Pulmonary artery endothelial cell (primary cell): ENCODE results near the gene TMEM212. TPM values are rescaled to one million over a fixed set of nuclear protein-coding genes. Genes with fewer than 3 reads are reported as not detected.
"Not testable (repeated sequence)": the region's sequence is repeated elsewhere in the genome, so short reads cannot be mapped to it uniquely, and the experiment has no call there.

Source experiments
- DNase-seq: peaks from one replicate; pipeline ENCODE4 v3.0.0-alpha.2; 2011; ENCODE audit warnings: low read depth, low spot score
- total RNA-seq: library from RNA; depleted of rRNA; stranded (reverse); fragments of >200 nt; gene quantifications from 2 replicates; pipeline ENCODE4 v1.2.3, GENCODE V29; 2014

The TMEM212 gene
- total RNA-seq, 1 donor from 2014 or later, result not detected

DNA sequence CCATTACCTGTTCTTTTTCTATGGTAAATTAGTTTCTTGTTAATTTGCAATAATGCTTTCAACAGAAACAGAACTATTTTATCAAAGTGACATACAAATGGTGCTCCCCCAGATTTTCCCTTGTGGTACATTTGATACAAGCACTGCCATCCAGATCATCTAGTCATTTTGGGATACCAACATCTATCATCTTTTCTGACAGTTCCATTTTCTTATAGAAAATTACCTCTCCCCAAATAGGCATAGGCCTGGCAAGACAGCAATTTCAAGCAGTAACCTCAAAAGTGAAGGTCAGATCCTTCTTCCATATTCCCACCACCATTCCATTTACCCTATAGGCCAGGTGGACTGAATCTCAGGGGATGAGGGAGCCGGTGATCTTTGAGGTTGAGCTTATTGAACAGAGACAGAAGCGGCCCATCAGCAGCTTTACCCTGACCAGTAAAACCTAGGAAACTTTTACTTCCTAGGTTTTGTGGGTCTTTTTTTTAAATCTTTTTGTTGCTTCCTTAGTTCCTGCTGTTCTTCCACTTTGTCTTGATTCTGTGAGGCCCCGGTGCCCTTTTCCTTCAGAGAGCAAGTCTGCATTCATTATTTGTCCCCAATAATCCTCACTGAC lies 29.8 kb upstream of the TMEM212 start:
- DNase-seq, result no peak

DNA sequence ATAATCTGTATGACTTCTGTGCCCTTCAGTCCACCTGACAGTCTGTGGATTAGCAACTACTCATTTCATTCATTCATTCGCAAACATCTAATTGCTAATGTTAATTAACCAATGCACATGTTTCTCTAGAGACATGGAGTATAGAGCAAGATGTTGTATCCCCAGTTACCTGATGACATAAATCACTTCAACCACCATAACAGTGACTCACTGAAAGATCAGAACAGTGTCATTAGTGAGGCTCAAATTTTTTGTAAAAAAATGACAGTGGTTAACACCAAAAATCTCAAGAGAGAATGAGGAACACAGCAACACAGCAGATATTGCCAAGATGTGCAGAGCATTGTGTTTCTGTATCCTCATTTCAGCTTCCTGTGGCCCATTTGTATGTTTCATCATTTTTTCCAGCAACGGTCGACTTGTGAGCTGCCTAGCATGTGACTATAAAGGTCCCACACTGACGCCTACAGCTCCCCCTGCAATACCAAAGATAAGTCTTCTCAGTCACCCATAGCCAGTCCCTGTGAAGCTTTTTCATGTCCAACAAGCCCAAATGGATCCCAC lies 29.2 kb upstream of the TMEM212 start:
- no peak for DNase-seq

DNA sequence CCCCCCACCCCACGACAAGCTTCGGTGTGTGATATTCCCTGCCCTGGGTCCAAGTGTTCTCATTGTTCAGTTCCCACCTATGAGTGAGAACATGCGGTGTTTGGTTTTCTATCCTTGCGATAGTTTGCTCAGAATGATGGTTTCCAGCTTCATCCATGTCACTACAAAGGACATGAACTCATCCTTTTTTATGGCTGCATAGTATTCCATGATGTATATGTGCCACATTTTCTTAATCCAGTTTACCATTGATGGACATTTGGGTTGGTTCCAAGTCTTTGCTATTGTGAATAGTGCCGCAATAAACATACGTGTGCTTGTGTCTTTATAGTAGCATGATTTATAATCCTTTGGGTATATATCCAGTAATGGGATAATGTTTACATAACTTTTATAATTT lies 28.5 kb upstream of the TMEM212 start:
- not testable (repeated sequence) for DNase-seq

DNA sequence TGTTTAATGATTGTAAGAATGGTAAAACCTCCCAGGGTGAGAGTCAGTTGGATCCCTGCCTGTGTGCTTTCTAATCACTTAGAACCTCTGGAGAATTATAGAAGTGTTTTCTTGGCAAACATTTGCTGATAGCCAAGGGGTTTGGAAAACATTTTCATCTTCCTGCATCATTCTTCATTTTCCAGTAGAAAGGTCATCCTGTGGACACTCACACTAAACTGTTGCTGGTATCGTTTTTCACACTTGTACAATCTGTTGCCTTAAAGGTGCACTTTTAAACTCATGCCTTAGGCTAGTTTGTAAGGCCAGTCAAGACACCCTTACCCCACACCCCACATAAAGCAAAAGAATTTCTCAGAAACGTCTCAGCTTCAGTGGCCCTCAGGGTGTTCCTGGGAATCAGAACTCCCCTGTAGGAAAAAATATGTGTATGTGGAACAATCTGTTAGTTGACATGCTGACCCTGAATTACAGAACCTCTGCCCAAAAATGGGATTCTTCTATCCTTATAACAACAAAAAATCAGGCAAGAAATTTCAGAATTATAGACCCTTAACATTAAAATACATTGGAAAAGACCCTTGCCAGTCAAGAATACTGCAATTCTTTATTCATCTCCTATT lies 27.1 kb upstream of the TMEM212 start:
- no peak for DNase-seq

DNA sequence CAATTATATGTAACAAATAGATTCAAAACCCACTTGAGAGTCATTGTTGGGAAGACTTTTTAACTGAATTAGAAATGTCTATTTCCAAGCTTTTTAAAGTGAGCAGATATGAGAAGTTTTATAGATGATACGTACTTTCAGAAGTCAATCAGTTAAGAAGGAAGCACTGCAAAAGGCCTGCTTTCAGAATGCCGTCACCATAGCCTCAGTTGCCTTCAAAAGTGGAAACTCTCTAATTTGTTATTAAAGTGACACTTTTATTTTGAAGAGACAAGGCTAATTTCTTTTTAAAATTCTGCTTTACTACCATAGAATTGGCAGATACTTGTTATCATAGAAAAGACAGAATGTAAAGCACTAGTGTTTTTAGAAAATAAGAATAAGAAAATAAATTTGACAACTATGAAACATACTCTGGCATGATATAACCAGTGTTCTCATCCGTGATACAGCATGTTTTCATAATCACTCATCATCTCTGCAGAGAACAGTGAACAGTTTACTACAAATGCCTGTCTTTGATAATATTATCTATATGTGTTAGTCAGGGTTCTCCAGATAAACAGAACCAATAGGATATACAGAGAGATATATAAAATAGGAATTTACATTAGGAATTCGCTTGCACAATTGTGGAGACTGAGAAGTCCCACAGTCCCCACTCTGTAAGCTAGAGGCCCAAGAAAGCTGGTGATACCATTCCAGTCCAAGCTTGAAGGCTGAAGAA lies 25.9 kb upstream of the TMEM212 start:
- DNase-seq, result no peak

DNA sequence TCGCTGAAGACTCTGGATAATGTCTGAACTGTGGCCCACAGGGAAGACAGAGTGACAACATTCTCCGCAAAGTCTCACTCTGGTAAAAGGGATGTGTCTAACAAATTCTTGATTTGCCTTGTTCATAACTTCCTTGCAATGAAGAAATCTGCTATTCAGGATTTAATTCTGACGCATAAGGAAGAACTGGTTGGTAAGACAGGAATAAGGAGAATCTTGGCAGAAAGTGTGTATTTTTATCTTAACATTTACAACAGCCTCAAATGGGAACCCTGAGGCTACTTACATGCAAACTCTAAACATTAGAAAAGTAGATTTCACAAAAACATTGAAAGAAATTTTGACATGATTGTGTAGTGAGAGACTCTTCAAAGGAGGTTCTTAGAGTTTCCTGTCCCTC lies 22.1 kb upstream of the TMEM212 start:
- no peak for DNase-seq

DNA sequence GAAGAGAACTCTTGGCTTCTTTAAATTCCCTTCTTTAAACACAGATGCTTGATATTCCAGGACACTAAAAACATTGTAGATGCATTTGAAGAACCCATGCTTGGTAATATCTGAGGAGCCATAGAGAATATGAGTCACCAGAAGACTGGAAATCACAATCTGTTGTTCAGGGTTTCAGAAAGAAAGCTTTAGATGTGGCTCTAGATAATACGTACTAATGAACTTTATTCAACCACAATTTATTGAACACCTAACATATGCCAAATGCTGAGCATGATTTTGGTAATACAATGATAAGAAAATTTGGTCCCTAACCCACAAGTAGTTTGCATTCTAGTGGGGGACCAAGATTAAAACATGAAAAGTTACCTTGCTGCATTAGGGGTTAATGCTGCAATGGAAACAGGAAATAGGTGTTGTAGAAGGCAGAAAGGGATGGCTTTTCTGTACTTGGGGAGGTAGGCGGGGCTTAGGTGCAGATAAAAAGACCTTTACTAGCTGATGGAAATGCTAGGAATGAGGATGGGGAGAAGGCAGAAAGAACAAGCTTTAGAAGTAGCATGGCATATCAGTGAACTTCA lies 21.3 kb upstream of the TMEM212 start:
- no peak for DNase-seq

DNA sequence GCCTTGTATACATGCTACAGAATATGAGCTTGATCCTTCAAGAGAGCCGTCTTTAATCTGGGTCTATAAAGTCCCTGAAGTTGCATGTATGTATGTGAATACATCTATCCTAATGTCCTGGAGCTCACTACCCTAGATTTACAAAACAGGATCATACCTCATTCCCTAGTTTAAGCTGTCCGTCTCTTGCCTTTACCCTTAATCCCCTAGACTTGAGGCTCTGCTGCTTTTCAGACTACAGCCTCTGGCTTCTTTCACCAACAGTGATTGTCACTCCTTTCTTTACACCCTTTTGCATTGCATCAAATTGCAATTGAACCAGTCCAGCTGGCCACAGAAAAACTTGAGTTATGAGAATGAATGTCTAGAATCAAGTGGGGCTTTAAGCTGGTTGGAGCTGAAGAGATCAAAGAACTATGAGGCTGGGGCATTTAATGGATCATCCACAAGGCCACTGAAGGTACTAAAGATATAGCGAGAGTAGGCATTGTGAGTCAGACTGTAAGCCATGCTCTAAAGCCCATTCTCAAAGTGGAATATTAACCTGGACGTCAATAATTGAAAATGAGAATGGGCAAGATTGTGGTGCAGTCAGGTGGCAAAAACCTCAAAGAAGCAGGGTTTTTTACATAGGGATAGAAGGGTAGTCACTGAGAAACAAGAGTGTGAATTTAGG lies 20.6 kb upstream of the TMEM212 start:
- no peak for DNase-seq

DNA sequence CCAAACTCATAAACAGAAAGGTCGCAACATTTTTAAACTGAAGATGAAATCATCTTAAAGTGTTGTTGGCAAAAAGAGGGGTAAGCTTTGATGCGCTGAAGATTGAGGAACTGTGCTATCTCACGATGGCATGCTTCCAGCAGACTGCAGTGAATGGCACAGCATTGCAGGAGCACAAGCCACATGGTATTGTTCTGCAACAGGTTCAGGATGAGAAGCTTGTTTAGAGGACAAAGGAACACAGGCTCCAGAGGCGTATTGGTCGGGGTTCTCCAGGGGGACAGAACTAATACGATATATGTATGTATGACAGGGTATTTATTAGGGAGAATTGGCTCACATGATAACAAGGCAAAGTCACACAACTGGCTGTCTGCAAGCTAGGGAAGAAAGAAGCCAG lies 19.0 kb upstream of the TMEM212 start:
- DNase-seq, result no peak

DNA sequence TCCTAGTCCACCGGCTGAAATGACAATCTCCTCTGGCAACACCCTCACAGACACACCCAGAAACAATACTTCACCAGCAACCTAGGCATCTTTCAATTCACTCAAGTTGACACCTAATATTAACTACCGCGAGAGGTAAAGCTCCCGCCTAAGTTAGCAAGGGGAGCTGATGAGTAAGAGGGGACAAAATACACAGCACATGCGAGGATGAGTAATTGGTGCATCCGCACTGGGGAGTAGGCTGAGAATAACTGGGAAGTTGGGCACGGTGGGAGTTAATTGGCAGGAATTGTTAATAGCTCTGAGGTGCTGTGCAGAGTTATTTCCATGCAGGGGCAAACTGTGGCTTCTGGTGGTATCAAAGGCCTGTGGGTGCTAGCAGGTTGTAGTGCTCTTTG lies 18.3 kb upstream of the TMEM212 start:
- no peak for DNase-seq

DNA sequence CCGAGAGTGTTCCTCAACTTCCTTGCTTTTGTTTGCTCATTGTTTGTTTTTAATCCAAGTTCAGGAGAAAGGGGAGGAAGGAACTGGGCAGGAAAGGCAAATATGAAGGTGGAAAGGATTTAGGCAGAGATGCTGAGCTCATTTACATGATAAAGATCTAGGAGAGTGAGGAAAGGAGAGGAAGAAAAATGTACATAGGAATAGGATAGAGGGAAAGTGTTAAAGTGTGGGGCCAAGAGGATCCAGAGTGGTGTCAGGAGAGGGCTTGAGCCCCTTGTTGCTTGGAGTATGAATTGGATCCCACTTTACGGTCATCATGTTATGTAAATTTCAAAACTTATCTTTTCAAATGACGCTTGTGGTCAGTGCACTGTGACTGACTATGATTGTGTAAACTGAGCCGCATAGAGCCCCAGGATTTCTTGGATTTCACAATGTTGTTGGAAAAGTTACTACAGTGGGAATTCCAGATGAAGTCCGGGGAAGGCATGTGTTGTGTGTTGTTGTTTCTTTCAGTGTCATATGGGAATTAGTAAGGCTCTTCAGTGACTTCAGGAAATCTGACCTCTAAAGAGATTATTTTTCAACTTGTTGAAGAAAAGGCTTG lies 17.8 kb upstream of the TMEM212 start:
- no peak for DNase-seq

DNA sequence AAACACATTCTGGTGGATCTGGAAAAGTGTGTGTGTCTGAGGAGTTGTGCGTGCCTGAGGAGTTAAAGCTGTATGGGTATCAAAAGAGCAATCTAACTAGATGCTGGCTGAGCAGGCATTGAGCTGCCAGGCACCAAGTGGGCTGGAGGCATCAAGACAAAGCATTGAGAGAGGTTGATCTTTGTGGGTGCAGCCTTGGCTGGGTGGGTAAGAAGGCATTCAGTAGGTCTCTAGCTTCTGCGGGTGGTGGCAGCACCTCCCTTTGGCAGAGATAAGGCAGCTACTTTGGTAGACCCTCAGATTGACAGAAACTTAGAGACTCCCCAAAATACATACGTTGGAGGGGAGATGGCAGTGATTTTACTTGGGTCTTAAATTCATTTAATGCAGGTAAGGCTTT lies 15.8 kb upstream of the TMEM212 start:
- DNase-seq, result no peak

DNA sequence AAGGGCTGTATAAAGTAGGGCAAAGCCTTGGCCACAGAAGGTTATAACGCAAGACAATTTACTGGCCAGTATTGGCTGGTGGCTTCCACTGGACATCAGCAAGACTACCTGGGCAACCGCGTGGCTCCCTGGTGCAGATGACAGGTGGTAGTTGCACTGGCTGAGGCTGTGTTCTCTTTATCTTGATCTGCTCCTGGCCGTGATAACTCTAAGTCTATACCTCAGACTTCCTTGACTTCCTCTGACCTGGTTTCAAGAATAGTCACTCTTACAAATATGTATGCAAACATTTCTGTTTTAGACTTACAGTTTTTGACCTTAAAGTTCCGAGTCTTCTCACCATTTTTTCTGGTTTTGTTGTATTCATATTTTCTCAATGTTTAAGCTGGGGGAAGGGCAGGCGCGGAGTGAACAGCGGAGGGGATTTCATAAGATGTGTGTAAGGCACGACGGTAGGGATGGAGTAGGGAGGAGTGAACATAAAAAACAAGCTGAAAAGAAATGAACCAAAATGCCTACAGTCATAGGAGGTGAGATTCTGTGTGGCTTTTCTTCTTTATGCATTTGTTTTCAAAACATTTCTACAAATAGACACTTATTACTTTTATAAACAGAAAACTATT lies 15.2 kb upstream of the TMEM212 start:
- no peak for DNase-seq

DNA sequence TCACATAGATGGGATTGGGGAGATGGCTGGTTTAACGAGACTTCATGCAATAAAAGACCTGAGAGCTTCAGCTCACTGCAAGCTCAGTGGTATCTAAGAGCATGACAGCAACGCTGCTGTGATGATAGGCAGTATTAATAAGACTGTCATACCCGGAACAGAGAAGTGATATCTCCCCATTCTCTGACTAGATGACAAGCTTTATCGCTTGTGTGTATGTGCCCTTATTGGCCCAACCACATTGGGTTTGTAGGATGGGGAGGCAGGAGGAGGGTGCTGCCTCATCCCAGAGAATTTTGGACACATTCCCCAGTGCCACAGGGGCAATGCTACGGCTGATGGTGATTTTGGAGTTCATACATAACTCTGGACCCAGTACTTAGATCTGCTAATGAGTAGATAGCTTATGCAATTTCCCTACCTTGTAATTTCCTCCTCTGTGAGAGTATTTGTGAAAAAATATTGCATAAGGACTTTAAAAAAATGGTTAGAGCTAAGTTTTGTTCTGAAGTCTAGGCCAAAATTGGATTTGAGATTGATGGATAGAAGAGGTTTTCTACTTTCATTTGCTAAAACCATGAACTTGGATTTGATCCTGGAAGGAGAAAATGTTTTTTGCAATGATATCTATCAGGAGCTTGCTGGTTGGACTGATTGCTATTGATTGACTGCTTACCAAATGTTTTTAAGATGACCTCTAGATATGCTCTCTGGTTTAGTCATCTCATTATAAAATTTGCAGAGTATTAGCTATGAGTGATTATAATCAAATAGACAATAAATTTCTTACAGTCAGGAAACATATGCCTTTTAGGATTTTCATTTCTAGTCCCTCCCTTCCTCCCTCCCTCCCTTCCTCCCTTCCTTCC lies 14.0 kb upstream of the TMEM212 start:
- no peak for DNase-seq

DNA sequence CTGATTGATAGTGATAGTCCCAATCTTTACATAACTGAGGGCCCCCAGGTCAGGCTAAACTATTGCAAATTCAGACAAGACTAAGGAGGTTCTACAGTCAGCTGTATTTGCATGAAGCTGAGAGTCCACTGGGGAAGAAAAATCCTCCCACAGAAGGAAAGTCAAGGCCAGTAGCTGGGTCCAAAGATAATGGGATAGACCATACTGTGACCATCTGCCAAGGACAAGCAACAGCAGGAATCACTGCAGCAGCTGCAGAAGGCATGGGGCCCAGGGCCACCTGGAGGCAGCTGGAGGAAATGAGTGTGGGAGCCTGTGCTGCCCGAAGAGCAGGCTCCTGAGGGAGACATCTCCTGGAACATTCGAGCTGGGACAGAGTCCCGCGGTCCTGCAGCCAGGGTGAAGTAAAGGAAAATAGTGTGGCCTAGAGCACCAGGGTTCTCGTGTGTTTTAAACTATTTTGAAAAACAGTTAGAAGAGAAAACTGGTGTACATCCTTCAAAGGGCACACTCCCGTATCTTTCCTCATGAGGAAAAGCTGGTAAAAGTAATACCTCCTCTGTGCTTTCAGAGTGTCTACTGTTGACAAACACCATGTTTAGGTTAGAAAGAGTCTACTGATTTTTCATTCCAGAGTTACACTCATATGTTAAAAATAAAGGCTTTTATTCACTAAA lies 13.2 kb upstream of the TMEM212 start:
- no peak for DNase-seq

DNA sequence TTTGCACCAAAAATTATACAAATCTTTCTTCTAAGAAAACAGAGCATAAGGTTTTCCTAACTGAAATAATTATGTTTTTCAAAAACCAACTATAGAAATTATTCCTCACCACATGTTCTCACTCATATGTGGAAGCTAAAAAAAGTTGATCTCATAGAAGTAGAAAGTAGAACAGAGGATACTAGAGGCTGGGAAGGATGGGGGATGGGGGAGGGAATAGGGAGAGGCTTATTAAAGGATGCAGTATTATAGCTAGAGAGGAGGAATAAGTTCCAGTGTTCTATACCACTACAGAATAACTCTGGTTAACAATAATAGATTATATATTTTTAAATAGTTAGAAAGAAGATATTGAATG lies 12.7 kb upstream of the TMEM212 start:
- DNase-seq, result no peak

DNA sequence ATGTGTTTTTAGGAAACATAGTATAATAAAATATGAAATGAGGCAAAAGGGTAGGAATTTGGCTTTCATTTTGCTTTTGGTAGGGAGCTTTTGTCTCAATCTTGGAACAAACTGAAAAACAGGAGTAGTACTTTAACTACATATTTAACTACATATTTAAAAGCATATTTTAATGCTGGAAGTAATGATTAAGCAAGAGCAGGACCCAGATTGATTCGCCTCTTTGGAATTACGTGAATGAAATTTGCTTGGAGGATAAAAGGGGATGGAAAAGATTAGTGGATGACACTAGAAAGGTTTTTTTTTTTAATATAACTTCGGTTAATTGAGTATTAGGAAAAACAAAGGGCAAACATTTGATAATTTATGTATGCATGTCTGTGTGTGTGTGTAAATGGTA lies 11.2 kb upstream of the TMEM212 start:
- DNase-seq, result no peak

DNA sequence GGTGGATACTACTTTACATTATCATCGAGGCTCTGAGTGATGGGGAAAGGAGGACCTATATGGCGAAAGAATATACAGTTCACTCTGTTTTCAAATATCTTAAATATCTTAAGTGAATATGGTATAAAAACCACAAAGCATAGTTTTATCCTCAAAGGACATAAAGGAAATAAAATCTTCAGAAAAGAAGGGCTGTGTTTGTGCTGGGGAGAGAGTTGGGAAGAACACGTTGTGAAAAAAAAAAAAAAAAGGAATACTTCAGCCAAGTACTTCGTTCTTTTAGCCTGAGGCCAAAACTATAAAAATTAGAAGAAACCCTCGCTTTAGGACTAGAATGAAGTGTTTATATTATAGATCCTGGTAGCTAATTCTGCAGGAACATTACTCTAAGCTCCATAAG lies 10.2 kb upstream of the TMEM212 start:
- DNase-seq, result no peak

DNA sequence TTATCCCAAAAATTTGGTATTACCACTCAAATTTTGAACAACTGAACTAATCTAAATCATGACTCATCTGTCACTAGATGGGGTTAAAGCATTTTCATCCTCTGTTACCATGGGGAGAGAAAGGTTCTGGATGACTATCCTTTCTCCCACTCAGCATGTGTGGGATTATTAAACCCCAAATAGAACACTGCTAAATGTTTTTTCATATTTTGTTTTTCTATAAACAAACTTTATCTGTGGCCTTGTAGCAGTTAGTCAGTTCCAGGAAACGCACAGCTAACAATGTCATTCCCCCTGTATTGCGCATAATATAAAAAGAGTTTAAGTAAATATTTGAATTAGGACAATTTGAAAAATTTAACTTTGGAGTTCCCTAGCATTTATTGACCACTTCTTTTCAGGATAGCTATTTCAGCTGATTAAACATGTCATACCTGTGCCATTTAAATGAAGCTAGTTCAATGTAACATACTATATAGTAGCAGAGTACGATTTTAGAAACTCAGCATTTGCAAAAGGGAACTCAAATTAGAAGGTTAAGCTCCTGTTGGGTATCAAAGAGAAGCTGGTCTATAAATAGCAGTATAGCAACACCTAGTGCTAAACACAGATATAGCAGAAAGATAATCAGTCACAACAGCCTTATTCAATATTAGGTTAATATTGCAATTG lies 9.2 kb upstream of the TMEM212 start:
- no peak for DNase-seq
